Measurements from ENCODE around the gene KATNIP. TPM values are rescaled to one million over a fixed set of nuclear protein-coding genes. Genes with fewer than 3 reads are reported as not detected.

The KATNIP gene
- total and polyA plus RNA-seq, 2 of the 13 experiments (the other 11 are each of a cell fraction or from before 2014, with no cell fraction given): 9.7 to 12.0 TPM

GRCh38 chr16:27515874-27516353, 34.0 kb upstream of the KATNIP start:
- Histone ChIP-seq H3K27me3 (ENCODE audit: control insufficient read depth in 1 of 2, insufficient read depth in 2 of 2, low read length in 2 of 2) (no peaks in the 10 kb centered on the region), H3K4me1 (ENCODE audit: insufficient read depth, low read length) (peaks cover 13% of the 10 kb centered on the region), H3K36me3 (replicated peaks in 1 of 2; ENCODE audit: control insufficient read depth in 1 of 2, insufficient read depth in 2 of 2, low read length in 2 of 2) (peaks cover 30 to 77% of the 10 kb centered on the region in 2 experiments), H4K20me1 (ENCODE audit: insufficient read depth, low read length) (peaks cover 9% of the 10 kb centered on the region; the same call in 1 of the 2 replicates), H3K79me2 (ENCODE audit: insufficient read depth, low read length) (no peaks in the 10 kb centered on the region), H3K27ac (ENCODE audit: extremely low read length, insufficient read depth, low read length) (no peak overlapping the region), H3K9ac (ENCODE audit: insufficient read depth, low read depth, low read length) (no peak overlapping the region), H3K4me3 (replicated peaks in 1 of 3; ENCODE audit: insufficient read depth in 1 of 3, low read depth in 2 of 3, low read length in 3 of 3) (no peak overlapping the region), H3K4me2 (ENCODE audit: low read depth, low read length) (no peak overlapping the region), H3K9me3 (ENCODE audit: low read length) (no peaks in the 10 kb centered on the region), H2AFZ (ENCODE audit: low read length) (no peak overlapping the region)
- POLR2A ChIA-PET: interaction anchor here (1.9 kb wide), 1 partner anchor 34 kb away, joined by 5 read pairs; the partner anchor contains the start of genes GTF3C1 and KATNIP
- FAIRE-seq (peak; percentile 87), ATAC-seq (peak; percentile 90), DNase-seq (ENCODE audit: low spot score) (peak; percentile 36)
- intact Hi-C loops (cut with micrococcal nuclease; ENCODE audit: unreplicated experiment) (loop anchor here (10.0 kb wide), 1 partner anchor 89 kb away; no protein-coding TSS in a partner anchor), in situ Hi-C loops (cut with HindIII; ENCODE audit: extremely low pct_ligation_motif_present, low pct_unique_long_range_greater_than_20kb) (no loop called here)
- no TSS peak for BruUV-seq (replicated peaks)
- CTCF ChIA-PET (ENCODE audit: low intra/inter-chr PET ratio, low total read pairs): no interaction called here
- WGBS (ENCODE audit: low lambda C conversion rate): 95% methylated on average over 9 of the region's 9 CpGs
- TF ChIP-seq STAG1 (CRISPR knock-in tag; IDR thresholded peaks at IDR 0.05): peak; percentile 25; the same call in 1 of the 2 replicates
- no peak for TF ChIP-seq ZNF552 (CRISPR knock-in tag; IDR thresholded peaks at IDR 0.05; ENCODE audit: borderline replicate concordance)
- no peak for TF ChIP-seq NCOA1 (CRISPR knock-in tag; IDR thresholded peaks at IDR 0.05)
- TF ChIP-seq ZNF747 (CRISPR knock-in tag; IDR thresholded peaks at IDR 0.05; ENCODE audit: borderline replicate concordance): no peak
- no peak for TF ChIP-seq HDAC1 (CRISPR knock-in tag; IDR thresholded peaks at IDR 0.05)
- TF ChIP-seq, protein P1, sequence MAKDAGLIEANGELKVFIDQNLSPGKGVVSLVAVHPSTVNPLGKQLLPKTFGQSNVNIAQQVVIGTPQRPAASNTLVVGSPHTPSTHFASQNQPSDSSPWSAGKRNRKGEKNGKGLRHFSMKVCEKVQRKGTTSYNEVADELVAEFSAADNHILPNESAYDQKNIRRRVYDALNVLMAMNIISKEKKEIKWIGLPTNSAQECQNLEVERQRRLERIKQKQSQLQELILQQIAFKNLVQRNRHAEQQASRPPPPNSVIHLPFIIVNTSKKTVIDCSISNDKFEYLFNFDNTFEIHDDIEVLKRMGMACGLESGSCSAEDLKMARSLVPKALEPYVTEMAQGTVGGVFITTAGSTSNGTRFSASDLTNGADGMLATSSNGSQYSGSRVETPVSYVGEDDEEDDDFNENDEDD (CRISPR knock-in tag; IDR thresholded peaks at IDR 0.05; ENCODE audit: borderline replicate concordance): no peak
- TF ChIP-seq HNRNPL (IDR thresholded peaks at IDR 0.05; ENCODE audit: low read depth, low read length): no peak
- no peak for TF ChIP-seq ZNF326 (CRISPR knock-in tag; IDR thresholded peaks at IDR 0.05; ENCODE audit: borderline replicate concordance)
- no peak for TF ChIP-seq ZNF891 (CRISPR knock-in tag; IDR thresholded peaks at IDR 0.05)
- no peak for TF ChIP-seq ZNF619 (CRISPR knock-in tag; IDR thresholded peaks at IDR 0.05)
- peak; percentile 89 for TF ChIP-seq ZNF629 (CRISPR knock-in tag; conservative IDR thresholded peaks at IDR 0.05)
- no peak for TF ChIP-seq TSC22D2 (CRISPR knock-in tag; IDR thresholded peaks at IDR 0.05; ENCODE audit: borderline replicate concordance)
- TF ChIP-seq ZNF557 (CRISPR knock-in tag; IDR thresholded peaks at IDR 0.05): no peak
- TF ChIP-seq ZNF280D (CRISPR knock-in tag; IDR thresholded peaks at IDR 0.05): no peak
- no peak for TF ChIP-seq ZNF607 (CRISPR knock-in tag; IDR thresholded peaks at IDR 0.05; ENCODE audit: borderline replicate concordance)
- TF ChIP-seq CBFB (CRISPR knock-in tag; IDR thresholded peaks at IDR 0.05): no peak
- TF ChIP-seq CC2D1A (CRISPR knock-in tag; IDR thresholded peaks at IDR 0.05): no peak
- no peak for TF ChIP-seq HMG20B (CRISPR knock-in tag; conservative IDR thresholded peaks at IDR 0.05)
- TF ChIP-seq HNRNPUL1 (IDR thresholded peaks at IDR 0.05; ENCODE audit: low read depth, low read length): no peak
- TF ChIP-seq GZF1 (CRISPR knock-in tag; IDR thresholded peaks at IDR 0.05): no peak
- no peak for TF ChIP-seq ZNF260 (CRISPR knock-in tag; IDR thresholded peaks at IDR 0.05; ENCODE audit: borderline replicate concordance, low read depth)
- no peak for TF ChIP-seq HBP1 (CRISPR knock-in tag; IDR thresholded peaks at IDR 0.05; ENCODE audit: low read depth)

Measured in HepG2 (cell line).